Activated CD8-positive, alpha-beta memory T cell treated with anti-CD3 and anti-CD28 coated beads, Interleukin-2, amount 50 U/mL, for 4 hours (primary cell): Measurements from ENCODE around the gene BPIFB6.

ENCODE experiments used
- DNase-seq: peaks from one replicate; pipeline ENCODE4 v3.0.0-alpha.2; 2020

BPIFB6 gene

GRCh38 chr20:33016581-33017109 lies 14.8 kb upstream of the BPIFB6 start:
- no peak for DNase-seq

GRCh38 chr20:33017542-33017941 lies 13.9 kb upstream of the BPIFB6 start:
- DNase-seq, result no peak

GRCh38 chr20:33018169-33018931 lies 13.1 kb upstream of the BPIFB6 start:
- no peak for DNase-seq

GRCh38 chr20:33019465-33020277 lies 11.8 kb upstream of the BPIFB6 start:
- DNase-seq, result no peak

- no peak for DNase-seq
Observed at GRCh38 chr20:33020278-33021161, 10.9 kb upstream of the BPIFB6 start.

- DNase-seq, result no peak
Observed at GRCh38 chr20:33021879-33022278, 9.6 kb upstream of the BPIFB6 start.

- DNase-seq, result no peak
Observed at GRCh38 chr20:33022289-33022688, 9.2 kb upstream of the BPIFB6 start.

- DNase-seq, result no peak
Observed at GRCh38 chr20:33022694-33023438, 8.6 kb upstream of the BPIFB6 start.

- DNase-seq, result no peak
Observed at GRCh38 chr20:33023439-33024242, 7.8 kb upstream of the BPIFB6 start.

- DNase-seq, result no peak
Observed at GRCh38 chr20:33024243-33024560, 7.2 kb upstream of the BPIFB6 start.

GRCh38 chr20:33024609-33025317 lies 6.7 kb upstream of the BPIFB6 start:
- no peak for DNase-seq

GRCh38 chr20:33025318-33025876 lies 6.1 kb upstream of the BPIFB6 start:
- no peak for DNase-seq

- no peak for DNase-seq
Observed at GRCh38 chr20:33026072-33026778, 5.2 kb upstream of the BPIFB6 start.

GRCh38 chr20:33026779-33027759 lies 4.4 kb upstream of the BPIFB6 start:
- no peak for DNase-seq

GRCh38 chr20:33027769-33028751 lies 3.4 kb upstream of the BPIFB6 start:
- no peak for DNase-seq

- DNase-seq, result no peak
Observed at GRCh38 chr20:33028875-33029274, 2.6 kb upstream of the BPIFB6 start.

- DNase-seq, result no peak
Observed at GRCh38 chr20:33030076-33030475, 1.4 kb upstream of the BPIFB6 start.
